Hepatocyte (in vitro differentiated cells): ENCODE results near the gene DSCAML1. TPM values are rescaled to one million over a fixed set of nuclear protein-coding genes. Genes with fewer than 3 reads are reported as not detected.

Experiments
- DNase-seq: peaks from one replicate; pipeline ENCODE4 v3.0.0-alpha.2; 2016; ENCODE audit warnings: low spot score
- H2AFZ ChIP-seq: fragments of 200-600 bp; sonication (generic); 2 replicates; pipeline ENCODE4 v1.6.0; 2016; ENCODE audit warnings: antibody characterized with exemption, mild to moderate bottlenecking
- H3K27ac ChIP-seq: fragments of 200-600 bp; sonication (generic); 2 replicates; pipeline ENCODE4 v1.5.1; 2016; ENCODE audit warnings: mild to moderate bottlenecking
- H3K27me3 ChIP-seq: fragments of 200-600 bp; sonication (generic); 2 replicates; pipeline ENCODE4 v1.6.1; 2016
- H3K36me3 ChIP-seq: fragments of 200-600 bp; sonication (generic); replicated peaks from 2 replicates; pipeline ENCODE4 v1.5.1; 2016; ENCODE audit warnings: low read depth; ENCODE audit not compliant: insufficient read depth
- H3K4me1 ChIP-seq: fragments of 200-600 bp; sonication (generic); 2 replicates; pipeline ENCODE4 v1.5.1; 2016; ENCODE audit warnings: mild to moderate bottlenecking, moderate library complexity; ENCODE audit not compliant: insufficient read depth
- H3K4me2 ChIP-seq: fragments of 200-600 bp; sonication (generic); 2 replicates; pipeline ENCODE4 v1.6.0; 2016
- H3K4me3 ChIP-seq: fragments of 200-600 bp; sonication (generic); 2 replicates; pipeline ENCODE4 v1.5.1; 2016; ENCODE audit warnings: mild to moderate bottlenecking
- H3K79me2 ChIP-seq: fragments of 200-600 bp; sonication (generic); 2 replicates; pipeline ENCODE4 v1.6.0; 2017; ENCODE audit warnings: mild to moderate bottlenecking
- H3K9me2 ChIP-seq: fragments of 200-600 bp; sonication (generic); replicated peaks from 2 replicates; pipeline ENCODE4 v1.6.0; 2017; ENCODE audit warnings: mild to moderate bottlenecking; ENCODE audit not compliant: insufficient read depth
- H3K9me3 ChIP-seq: fragments of 200-600 bp; sonication (generic); 2 replicates; pipeline ENCODE4 v1.5.1; 2016; ENCODE audit warnings: low read depth, mild to moderate bottlenecking
- H4K20me1 ChIP-seq: fragments of 200-600 bp; sonication (generic); 2 replicates; pipeline ENCODE4 v1.6.0; 2016; ENCODE audit warnings: mild to moderate bottlenecking; ENCODE audit not compliant: insufficient read depth, poor library complexity, severe bottlenecking
- EZH2 ChIP-seq: fragments of 200-600 bp; sonication (generic); IDR thresholded peaks from 2 replicates; pipeline ENCODE4 v1.6.1; 2016; ENCODE audit warnings: antibody characterized with exemption, mild to moderate bottlenecking, borderline replicate concordance
- EZH2phosphoT487 ChIP-seq: fragments of 200-600 bp; sonication (generic); IDR thresholded peaks from one replicate; pipeline ENCODE4 v1.6.1; 2018; ENCODE audit warnings: antibody characterized with exemption, mild to moderate bottlenecking, low read depth, moderate library complexity; ENCODE audit not compliant: unreplicated experiment, severe bottlenecking
- WGBS: methylation state at CpG from one replicate; pipeline ENCODE4 v1.1.6; 2016; ENCODE audit warnings: low lambda C conversion rate; ENCODE audit errors: missing lambda C conversion rate; 5-methylcytosine and 5-hydroxymethylcytosine counted together
- polyA plus RNA-seq: library from polyadenylated mRNA; unstranded; fragments of >200 nt; fragmentation: Nextera tagmentation; extraction: Ambion mirVana; gene quantifications from 2 replicates; pipeline ENCODE4 v1.2.1, GENCODE V29; 2016
- total RNA-seq: library from RNA; depleted of rRNA; stranded (reverse); fragments of >200 nt; gene quantifications from 2 replicates; pipeline ENCODE4 v1.2.3, GENCODE V29; 2014
- TF ChIP-seq, protein P1 (sequence below): fragments of 200-600 bp; sonication (generic); IDR thresholded peaks from 2 replicates; pipeline ENCODE4 v1.5.1; 2016; ENCODE audit warnings: antibody characterized with exemption, mild to moderate bottlenecking; ENCODE audit not compliant: poor library complexity

The DSCAML1 gene
- total and polyA plus RNA-seq, 2 experiments from 2014 or later = 0.46 to 2.6 TPM

DNA sequence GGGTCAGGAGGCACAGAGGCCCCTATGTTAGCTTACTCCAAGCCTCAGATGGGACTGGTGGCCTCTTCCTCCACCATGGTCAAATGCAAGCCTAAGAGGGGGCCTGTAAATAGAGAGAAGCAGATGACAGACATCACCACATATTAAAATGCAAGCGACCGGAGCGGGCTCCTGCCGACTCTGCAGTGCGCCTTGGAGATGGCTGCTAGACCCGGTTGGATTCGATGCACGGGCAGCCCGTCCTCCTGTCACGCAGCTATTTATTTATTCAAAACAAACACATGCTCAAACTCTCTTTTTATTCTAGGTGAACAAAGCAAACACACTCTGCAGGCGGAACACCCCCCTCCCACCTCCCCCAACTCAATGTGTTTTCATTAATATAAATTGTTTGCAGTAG is 208.0 kb downstream of the DSCAML1 start:
- no peak overlapping the region for H3K4me2 ChIP-seq
- no peaks in the 10 kb centered on the region for H4K20me1 ChIP-seq
- H3K36me3 ChIP-seq = no peaks in the 10 kb centered on the region
- no peak overlapping the region for H3K27ac ChIP-seq
- H2AFZ ChIP-seq = no peak overlapping the region
- no peak overlapping the region for H3K4me3 ChIP-seq
- H3K9me2 ChIP-seq = no peaks in the 10 kb centered on the region
- no peaks in the 10 kb centered on the region for H3K79me2 ChIP-seq
- H3K4me1 ChIP-seq = no peaks in the 10 kb centered on the region
- TF ChIP-seq EZH2 (no peak), EZH2phosphoT487 (no peak)
- TF ChIP-seq, protein P1, sequence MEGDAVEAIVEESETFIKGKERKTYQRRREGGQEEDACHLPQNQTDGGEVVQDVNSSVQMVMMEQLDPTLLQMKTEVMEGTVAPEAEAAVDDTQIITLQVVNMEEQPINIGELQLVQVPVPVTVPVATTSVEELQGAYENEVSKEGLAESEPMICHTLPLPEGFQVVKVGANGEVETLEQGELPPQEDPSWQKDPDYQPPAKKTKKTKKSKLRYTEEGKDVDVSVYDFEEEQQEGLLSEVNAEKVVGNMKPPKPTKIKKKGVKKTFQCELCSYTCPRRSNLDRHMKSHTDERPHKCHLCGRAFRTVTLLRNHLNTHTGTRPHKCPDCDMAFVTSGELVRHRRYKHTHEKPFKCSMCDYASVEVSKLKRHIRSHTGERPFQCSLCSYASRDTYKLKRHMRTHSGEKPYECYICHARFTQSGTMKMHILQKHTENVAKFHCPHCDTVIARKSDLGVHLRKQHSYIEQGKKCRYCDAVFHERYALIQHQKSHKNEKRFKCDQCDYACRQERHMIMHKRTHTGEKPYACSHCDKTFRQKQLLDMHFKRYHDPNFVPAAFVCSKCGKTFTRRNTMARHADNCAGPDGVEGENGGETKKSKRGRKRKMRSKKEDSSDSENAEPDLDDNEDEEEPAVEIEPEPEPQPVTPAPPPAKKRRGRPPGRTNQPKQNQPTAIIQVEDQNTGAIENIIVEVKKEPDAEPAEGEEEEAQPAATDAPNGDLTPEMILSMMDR = no peak
- no peak for DNase-seq
- peaks cover 27% of the 10 kb centered on the region for H3K27me3 ChIP-seq
- 69% methylated on average over 10 of the region's 11 CpGs for WGBS
- H3K9me3 ChIP-seq = no peaks in the 10 kb centered on the region

DNA sequence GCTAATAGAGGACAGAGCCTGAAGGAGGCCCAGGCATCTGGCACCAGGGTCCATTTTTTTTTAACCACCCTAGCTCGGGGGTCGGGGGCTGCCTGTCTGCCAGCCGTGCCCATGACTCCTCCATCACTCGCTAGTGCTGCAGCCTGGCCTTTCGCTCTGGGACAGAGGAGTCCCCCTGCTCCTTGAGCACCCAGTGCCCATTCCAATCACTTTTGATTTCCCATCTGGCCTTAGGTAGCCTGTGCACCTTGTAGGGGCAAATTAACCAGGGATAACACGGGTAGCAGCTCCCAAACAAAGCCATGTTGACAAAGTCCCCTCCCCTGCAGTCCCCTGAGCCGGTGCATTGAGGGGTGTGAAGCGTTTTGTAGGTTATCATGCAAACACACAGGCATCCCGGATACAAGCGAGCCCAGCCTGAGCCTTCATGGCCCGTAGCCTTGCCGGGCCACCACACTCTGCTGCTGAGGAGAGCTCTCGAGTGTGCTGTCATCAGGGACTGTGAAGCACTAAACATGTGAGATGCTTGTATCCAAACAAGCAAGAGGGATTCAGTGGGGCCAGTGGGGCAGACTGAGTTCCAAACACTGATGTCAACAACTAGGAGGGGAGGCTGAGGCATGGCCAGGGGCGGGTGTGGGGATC is 208.7 kb downstream of the DSCAML1 start:
- Histone ChIP-seq H3K79me2 (no peaks in the 10 kb centered on the region), H4K20me1 (no peaks in the 10 kb centered on the region), H3K27me3 (peaks cover 33% of the 10 kb centered on the region), H3K4me3 (no peak overlapping the region), H2AFZ (no peak overlapping the region), H3K4me2 (no peak overlapping the region), H3K27ac (no peak overlapping the region), H3K36me3 (no peaks in the 10 kb centered on the region), H3K9me2 (no peaks in the 10 kb centered on the region), H3K9me3 (no peaks in the 10 kb centered on the region), H3K4me1 (no peaks in the 10 kb centered on the region)
- TF ChIP-seq EZH2phosphoT487 = no peak
- TF ChIP-seq, protein P1 = no peak
- TF ChIP-seq EZH2 = no peak
- 69% methylated on average over 14 of the region's 14 CpGs for whole genome bisulfite sequencing
- DNase-seq = no peak

DNA sequence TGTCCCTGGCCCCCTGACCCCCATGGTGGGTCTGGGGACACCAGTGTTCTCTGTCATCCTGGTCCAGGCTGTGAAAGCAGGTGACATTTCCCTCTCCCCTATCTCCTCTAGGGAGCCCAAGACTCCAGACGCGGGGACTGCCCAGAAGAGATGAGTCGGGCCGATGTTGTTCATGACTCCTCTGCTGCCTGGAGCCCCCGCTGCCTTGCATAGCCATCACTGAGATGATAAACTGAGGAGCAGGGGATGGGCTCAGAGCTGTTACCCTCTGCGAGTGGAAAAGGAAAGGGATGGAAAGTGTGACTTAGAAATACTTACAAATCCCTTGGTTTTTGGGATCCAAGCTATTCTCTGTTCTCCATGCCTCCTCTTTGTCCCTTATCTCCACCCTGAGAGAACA is 209.6 kb downstream of the DSCAML1 start:
- H3K9me3 ChIP-seq = no peaks in the 10 kb centered on the region
- no peak overlapping the region for H3K4me2 ChIP-seq
- no peak overlapping the region for H3K27ac ChIP-seq
- 87% methylated on average over 6 of the region's 6 CpGs for WGBS
- DNase-seq = no peak
- no peak overlapping the region for H3K4me3 ChIP-seq
- TF ChIP-seq, protein P1 = no peak
- no peak for TF ChIP-seq EZH2phosphoT487
- TF ChIP-seq EZH2 = no peak
- no peak overlapping the region for H2AFZ ChIP-seq
- H3K27me3 ChIP-seq = peaks cover 33% of the 10 kb centered on the region
- H3K79me2 ChIP-seq = no peaks in the 10 kb centered on the region
- no peaks in the 10 kb centered on the region for H4K20me1 ChIP-seq
- H3K36me3 ChIP-seq = no peaks in the 10 kb centered on the region
- H3K4me1 ChIP-seq = no peaks in the 10 kb centered on the region
- no peaks in the 10 kb centered on the region for H3K9me2 ChIP-seq

DNA sequence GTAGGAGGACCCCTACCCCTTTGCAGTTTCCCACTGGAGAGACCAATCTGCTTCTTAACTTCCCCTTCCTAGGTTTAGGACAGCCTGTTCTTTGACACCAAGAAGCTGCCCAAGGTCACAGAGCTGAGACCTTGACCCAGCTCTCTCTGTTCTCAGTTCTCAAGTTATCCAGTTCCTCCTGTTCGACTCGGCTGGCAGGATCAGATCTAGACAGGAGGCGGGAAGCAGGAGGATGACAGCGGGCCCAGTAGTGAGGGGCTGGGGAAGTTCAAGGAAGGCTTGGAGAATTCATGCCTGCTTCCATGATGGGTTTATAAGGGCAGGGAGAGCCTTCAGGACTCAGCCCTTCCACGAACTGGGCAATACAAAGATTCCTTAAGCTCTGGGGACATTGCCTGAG is 210.6 kb downstream of the DSCAML1 start:
- Histone ChIP-seq H3K9me2 (no peaks in the 10 kb centered on the region), H2AFZ (no peak overlapping the region), H4K20me1 (no peaks in the 10 kb centered on the region), H3K4me1 (no peaks in the 10 kb centered on the region), H3K27ac (no peak overlapping the region), H3K36me3 (no peaks in the 10 kb centered on the region), H3K4me2 (no peak overlapping the region), H3K9me3 (no peaks in the 10 kb centered on the region), H3K27me3 (peaks cover 38% of the 10 kb centered on the region), H3K79me2 (no peaks in the 10 kb centered on the region), H3K4me3 (no peak overlapping the region)
- DNase-seq = no peak
- no peak for TF ChIP-seq EZH2phosphoT487
- TF ChIP-seq, protein P1 = no peak
- TF ChIP-seq EZH2 = no peak
- WGBS = 91% methylated on average over 5 of the region's 5 CpGs
